Activated CD8-positive, alpha-beta memory T cell treated with anti-CD3 and anti-CD28 coated beads, Interleukin-2, amount 50 U/mL, for 24 hours (primary cell): Measurements from ENCODE around the gene SLC7A10.
"Not testable (repeated sequence)": the region's sequence is repeated elsewhere in the genome, so short reads cannot be mapped to it uniquely, and the experiment has no call there.

Experiments used
- DNase-seq: peaks from one replicate; pipeline ENCODE4 v3.0.0-alpha.2; 2020; ENCODE audit errors: extremely low read depth

The SLC7A10 gene

GRCh38 chr19:33175886-33176669 lies 49.6 kb downstream of the SLC7A10 start:
- DNase-seq: peak; percentile 7

- DNase-seq: no peak
Measured at GRCh38 chr19:33175156-33175782, 50.4 kb downstream of the SLC7A10 start.

- no peak for DNase-seq
Measured at GRCh38 chr19:33174186-33174585, 51.5 kb downstream of the SLC7A10 start.

- DNase-seq: no peak
Measured at GRCh38 chr19:33171916-33172359, 53.7 kb downstream of the SLC7A10 start.

- DNase-seq: no peak
Measured at GRCh38 chr19:33171222-33171795, 54.3 kb downstream of the SLC7A10 start.

- no peak for DNase-seq
Measured at GRCh38 chr19:33168528-33168927, 57.1 kb downstream of the SLC7A10 start.

GRCh38 chr19:33167438-33167837 lies 58.2 kb downstream of the SLC7A10 start:
- no peak for DNase-seq

GRCh38 chr19:33166037-33166436 lies 59.6 kb downstream of the SLC7A10 start:
- not testable (repeated sequence) for DNase-seq

GRCh38 chr19:33163481-33163880 lies 62.2 kb downstream of the SLC7A10 start:
- DNase-seq: no peak

- DNase-seq: no peak
Measured at GRCh38 chr19:33161201-33161600, 64.4 kb downstream of the SLC7A10 start.

- DNase-seq: no peak
Measured at GRCh38 chr19:33159893-33160292, 65.8 kb downstream of the SLC7A10 start.

GRCh38 chr19:33159149-33159548 lies 66.5 kb downstream of the SLC7A10 start:
- DNase-seq: no peak
